Measurements from ENCODE around the gene SNX1.
"Not testable (repeated sequence)": the region's sequence is repeated elsewhere in the genome, so short reads cannot be mapped to it uniquely, and the experiment has no call there.

SNX1 gene

GRCh38 chr15:64095795-64096667 lies at the start of gene SNX1:
Gene SNX1 (plus strand): TSS chr15:64095982. CDS start chr15:64096014, 32 bp downstream.
- peak; percentile 98 for DNase-seq (ENCODE audit: low spot score)

- DNase-seq (ENCODE audit: low spot score), result peak; percentile 78
Observed at GRCh38 chr15:64046421-64047153, 49.2 kb upstream of the SNX1 start, which contains the start of gene DAPK2. Gene DAPK2 (minus strand): TSS chr15:64046485. CDS start chr15:64040261, 6,224 bp downstream.

- DNase-seq (ENCODE audit: low spot score), result no peak
Observed at GRCh38 chr15:64048781-64049460, 46.9 kb upstream of the SNX1 start.

GRCh38 chr15:64050281-64051092 lies 45.3 kb upstream of the SNX1 start:
- DNase-seq (ENCODE audit: low spot score), result no peak

- no peak for DNase-seq (ENCODE audit: low spot score)
Observed at GRCh38 chr15:64051093-64051402, 44.7 kb upstream of the SNX1 start.

GRCh38 chr15:64051407-64052259 lies 44.1 kb upstream of the SNX1 start:
- DNase-seq (ENCODE audit: low spot score), result no peak

- DNase-seq (ENCODE audit: low spot score), result no peak
Observed at GRCh38 chr15:64052925-64053491, 42.8 kb upstream of the SNX1 start.

- DNase-seq (ENCODE audit: low spot score), result not testable (repeated sequence)
Observed at GRCh38 chr15:64053674-64054073, 42.1 kb upstream of the SNX1 start.

GRCh38 chr15:64058279-64058678 lies 37.5 kb upstream of the SNX1 start:
- no peak for DNase-seq (ENCODE audit: low spot score)

GRCh38 chr15:64059104-64059503 lies 36.7 kb upstream of the SNX1 start:
- DNase-seq (ENCODE audit: low spot score), result not testable (repeated sequence)

GRCh38 chr15:64060716-64061115 lies 35.1 kb upstream of the SNX1 start:
- no peak for DNase-seq (ENCODE audit: low spot score)

- no peak for DNase-seq (ENCODE audit: low spot score)
Observed at GRCh38 chr15:64066451-64066850, 29.3 kb upstream of the SNX1 start.

- no peak for DNase-seq (ENCODE audit: low spot score)
Observed at GRCh38 chr15:64067564-64068030, 28.2 kb upstream of the SNX1 start.

GRCh38 chr15:64068133-64068532 lies 27.6 kb upstream of the SNX1 start:
- DNase-seq (ENCODE audit: low spot score), result no peak

GRCh38 chr15:64070106-64070505 lies 25.7 kb upstream of the SNX1 start:
- DNase-seq (ENCODE audit: low spot score), result no peak

- no peak for DNase-seq (ENCODE audit: low spot score)
Observed at GRCh38 chr15:64070965-64071851, 24.6 kb upstream of the SNX1 start.

- no peak for DNase-seq (ENCODE audit: low spot score)
Observed at GRCh38 chr15:64071931-64072765, 23.6 kb upstream of the SNX1 start.

- DNase-seq (ENCODE audit: low spot score), result no peak
Observed at GRCh38 chr15:64072812-64073211, 23.0 kb upstream of the SNX1 start.

Measured in left forelimb (tissue), 1 donor.